Skeletal muscle satellite cell (primary cell): ENCODE data around the gene TYMP.

Source experiments
- H3K27me3 ChIP-seq: 2 replicates; pipeline ENCODE4 v1.7.0; 2013; ENCODE audit warnings: low read length; ENCODE audit not compliant: control insufficient read depth, insufficient read depth
- H3K36me3 ChIP-seq: 2 replicates; pipeline ENCODE4 v1.7.0; 2013; ENCODE audit warnings: mild to moderate bottlenecking, control low read depth, low read length; ENCODE audit not compliant: insufficient read depth
- H3K4me1 ChIP-seq: 2 replicates; pipeline ENCODE4 v1.7.0; 2013; ENCODE audit warnings: low read length; ENCODE audit not compliant: control insufficient read depth, insufficient read depth
- H3K4me2 ChIP-seq: 2 replicates; pipeline ENCODE4 v1.7.0; 2013; ENCODE audit warnings: mild to moderate bottlenecking, low read length
- H3K4me3 ChIP-seq: 2 replicates; pipeline ENCODE4 v1.7.0; 2013; ENCODE audit warnings: low read length
- H3K9ac ChIP-seq: 2 replicates; pipeline ENCODE4 v1.7.0; 2013; ENCODE audit warnings: mild to moderate bottlenecking, low read depth, low read length, moderate library complexity
- H3K9me3 ChIP-seq: replicated peaks from 2 replicates; pipeline ENCODE4 v1.7.0; 2013; ENCODE audit warnings: mild to moderate bottlenecking, control low read depth, low read length

The TYMP gene

DNA sequence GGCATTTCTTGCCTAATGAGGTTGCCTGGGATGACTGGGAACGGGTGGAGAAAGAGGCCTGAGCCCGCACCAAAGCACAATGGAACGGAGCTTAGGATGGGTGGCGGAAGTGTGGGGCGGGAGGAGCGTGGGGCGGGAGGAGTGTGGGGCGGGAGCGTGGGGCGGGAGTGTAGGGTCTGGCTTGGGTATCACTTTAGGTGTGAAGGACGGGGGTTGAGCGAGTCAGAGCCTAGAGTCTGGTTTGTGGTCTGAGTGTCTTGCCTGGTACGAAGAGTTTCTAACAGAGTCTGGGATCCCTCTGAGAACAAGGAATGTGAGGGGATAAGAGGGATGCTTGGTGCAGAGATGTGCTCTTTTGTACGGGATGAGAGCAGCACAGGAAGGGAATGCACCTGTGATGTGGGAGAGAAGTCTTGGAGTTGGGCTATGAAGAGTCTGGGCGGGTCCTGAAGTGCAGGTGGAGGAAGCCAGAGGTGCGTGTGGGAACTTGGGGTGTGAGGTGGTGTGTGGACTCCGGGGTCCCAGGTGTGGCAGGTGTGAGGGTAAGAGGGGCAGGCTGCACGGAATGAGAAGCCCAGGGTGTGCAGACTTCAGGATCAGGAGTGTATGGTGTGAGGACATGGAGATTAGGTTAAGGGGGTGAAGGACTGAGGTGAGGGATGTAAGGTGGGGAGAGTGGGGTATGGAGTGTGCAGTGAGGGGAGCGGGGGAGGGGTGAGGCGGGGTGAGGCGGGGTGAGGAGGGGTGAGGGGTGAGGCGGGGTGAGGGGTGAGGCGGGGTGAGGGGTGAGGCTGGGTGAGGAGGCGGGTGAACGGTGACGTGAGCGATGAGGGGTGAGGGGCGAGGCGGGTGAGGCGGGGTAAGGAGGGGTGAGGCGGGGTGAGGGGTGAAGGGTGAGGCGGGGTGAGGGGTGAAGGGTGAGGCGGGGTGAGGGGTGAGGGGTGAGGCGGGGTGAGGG lies 31.9 kb upstream of the TYMP start:
- Histone ChIP-seq H3K36me3 (no peaks in the 10 kb centered on the region), H3K9me3 (no peaks in the 10 kb centered on the region), H3K4me3 (no peak overlapping the region), H3K27me3 (peaks cover 37% of the 10 kb centered on the region), H3K9ac (no peak overlapping the region), H3K4me1 (peaks cover 9% of the 10 kb centered on the region), H3K4me2 (no peak overlapping the region)

DNA sequence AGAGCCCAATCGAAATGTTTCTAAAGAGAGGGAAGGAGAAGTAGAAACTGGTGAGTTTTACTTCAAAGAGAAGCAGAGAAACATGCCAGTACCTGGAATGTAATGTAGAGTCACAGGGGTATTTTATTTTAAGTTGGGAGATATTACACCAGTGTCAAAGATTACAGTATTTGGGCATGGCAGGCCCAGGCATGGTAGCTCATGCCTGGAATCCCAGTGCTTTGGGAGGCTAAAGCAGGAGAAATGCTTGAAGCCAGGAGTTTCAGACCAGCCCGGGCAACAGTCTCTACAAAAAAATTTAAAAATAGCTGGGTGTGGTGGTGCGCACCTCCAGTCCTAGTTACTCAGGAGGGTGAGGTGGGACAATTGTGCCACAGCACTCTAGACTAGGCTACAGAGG lies 30.2 kb upstream of the TYMP start:
- Histone ChIP-seq H3K27me3 (peaks cover 50% of the 10 kb centered on the region), H3K4me2 (no peak overlapping the region), H3K4me1 (peaks cover 9% of the 10 kb centered on the region), H3K9me3 (no peaks in the 10 kb centered on the region), H3K4me3 (no peak overlapping the region), H3K36me3 (no peaks in the 10 kb centered on the region), H3K9ac (no peak overlapping the region)

DNA sequence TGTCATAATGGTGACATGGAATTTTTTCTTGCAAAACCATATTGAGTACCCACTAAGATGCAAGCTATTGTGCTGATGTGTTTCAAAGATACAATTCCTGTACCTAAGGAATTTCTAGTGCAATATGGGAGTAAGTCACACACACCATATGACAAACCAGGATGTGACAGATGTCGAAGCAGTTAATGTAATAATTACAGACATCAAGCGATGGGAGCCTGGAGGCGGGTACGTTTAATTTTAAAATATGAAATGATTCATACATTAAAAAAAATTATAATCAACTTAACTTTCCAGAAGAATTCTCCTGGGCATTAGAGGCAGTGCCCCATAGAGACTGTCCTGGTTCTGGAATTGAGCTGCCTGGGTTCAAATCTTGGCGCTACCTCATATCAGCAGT lies 26.9 kb upstream of the TYMP start:
- no peak overlapping the region for H3K4me2 ChIP-seq
- H3K9me3 ChIP-seq, result no peaks in the 10 kb centered on the region
- H3K9ac ChIP-seq, result no peak overlapping the region
- no peaks in the 10 kb centered on the region for H3K4me1 ChIP-seq
- H3K4me3 ChIP-seq, result no peak overlapping the region
- H3K36me3 ChIP-seq, result no peaks in the 10 kb centered on the region
- peaks cover 54% of the 10 kb centered on the region for H3K27me3 ChIP-seq

DNA sequence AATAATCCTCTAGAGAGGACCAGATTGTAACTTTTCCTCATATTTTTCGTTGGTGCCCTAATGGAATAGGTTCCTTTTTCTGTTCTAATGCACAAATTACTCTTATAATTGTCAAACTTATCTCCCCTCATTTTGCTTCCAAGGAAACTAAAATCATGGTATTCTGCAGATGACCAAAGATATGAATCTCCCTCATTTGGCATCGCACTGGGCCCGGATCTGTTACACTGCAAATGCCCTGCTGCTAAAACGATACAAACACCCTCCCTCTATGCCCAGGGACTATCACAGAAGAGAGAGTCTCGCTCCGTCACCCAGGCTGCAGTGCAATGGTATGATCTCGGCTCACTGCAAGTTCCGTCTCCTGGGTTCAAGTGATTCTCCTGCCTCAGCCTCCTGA lies 23.5 kb upstream of the TYMP start:
- Histone ChIP-seq H3K4me1 (no peaks in the 10 kb centered on the region), H3K4me2 (no peak overlapping the region), H3K4me3 (no peak overlapping the region), H3K36me3 (no peaks in the 10 kb centered on the region), H3K9ac (no peak overlapping the region), H3K27me3 (peaks cover 60% of the 10 kb centered on the region), H3K9me3 (no peaks in the 10 kb centered on the region)

DNA sequence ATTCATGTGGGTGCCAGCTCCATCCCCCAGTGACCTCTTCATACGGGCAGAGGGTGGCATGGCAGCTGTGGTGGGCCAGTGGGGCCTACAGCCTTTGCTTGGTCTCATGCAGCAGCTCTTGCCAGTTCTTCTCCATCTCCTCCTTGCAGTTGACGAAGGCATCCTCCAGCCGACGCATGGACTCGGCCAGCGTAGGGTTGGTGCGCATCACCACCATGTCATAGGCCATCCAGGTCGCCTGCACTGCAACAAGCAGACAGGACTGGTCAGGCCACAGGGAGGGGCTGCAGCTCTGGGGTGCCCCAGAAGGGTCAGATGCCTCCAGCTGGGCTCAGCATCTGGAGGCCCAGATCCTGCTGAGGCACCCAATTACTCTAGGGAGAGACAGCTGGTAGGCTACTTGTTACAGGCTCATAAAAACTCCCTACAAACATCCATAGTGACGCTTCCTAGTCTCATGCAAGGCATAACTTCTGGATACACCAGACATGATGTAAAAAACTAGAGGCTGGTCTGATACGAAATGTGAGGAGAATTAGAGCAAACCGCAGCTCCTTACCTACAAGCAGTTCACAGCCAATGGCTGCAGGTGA lies 21.4 kb upstream of the TYMP start:
- Histone ChIP-seq H3K9me3 (no peaks in the 10 kb centered on the region), H3K4me1 (no peaks in the 10 kb centered on the region), H3K4me3 (no peak overlapping the region), H3K27me3 (peaks cover 66% of the 10 kb centered on the region), H3K9ac (no peak overlapping the region), H3K4me2 (no peak overlapping the region), H3K36me3 (no peaks in the 10 kb centered on the region)

DNA sequence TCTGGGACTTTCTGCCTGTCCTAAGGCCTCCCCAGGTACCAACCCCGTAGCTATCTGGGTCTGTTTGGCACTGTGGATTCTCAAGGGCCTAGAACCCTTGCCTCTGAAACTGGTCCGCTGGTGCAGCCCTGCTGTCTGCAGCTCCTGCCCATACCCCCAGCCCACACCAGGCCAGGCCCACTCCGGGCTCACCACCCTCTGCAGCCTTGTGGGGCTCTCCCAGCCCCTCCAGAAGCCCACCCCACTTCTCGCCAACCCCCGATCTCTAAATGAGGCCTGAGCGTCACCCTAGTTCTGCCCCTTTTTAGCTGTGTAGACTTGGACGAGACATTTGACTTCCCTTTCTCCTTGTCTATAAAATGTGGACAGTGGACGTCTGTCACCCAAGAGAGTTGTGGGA lies 20.6 kb upstream of the TYMP start:
- Histone ChIP-seq H3K27me3 (peaks cover 69% of the 10 kb centered on the region), H3K36me3 (no peaks in the 10 kb centered on the region), H3K9me3 (no peaks in the 10 kb centered on the region), H3K4me1 (no peaks in the 10 kb centered on the region), H3K4me2 (no peak overlapping the region), H3K9ac (no peak overlapping the region), H3K4me3 (no peak overlapping the region)

DNA sequence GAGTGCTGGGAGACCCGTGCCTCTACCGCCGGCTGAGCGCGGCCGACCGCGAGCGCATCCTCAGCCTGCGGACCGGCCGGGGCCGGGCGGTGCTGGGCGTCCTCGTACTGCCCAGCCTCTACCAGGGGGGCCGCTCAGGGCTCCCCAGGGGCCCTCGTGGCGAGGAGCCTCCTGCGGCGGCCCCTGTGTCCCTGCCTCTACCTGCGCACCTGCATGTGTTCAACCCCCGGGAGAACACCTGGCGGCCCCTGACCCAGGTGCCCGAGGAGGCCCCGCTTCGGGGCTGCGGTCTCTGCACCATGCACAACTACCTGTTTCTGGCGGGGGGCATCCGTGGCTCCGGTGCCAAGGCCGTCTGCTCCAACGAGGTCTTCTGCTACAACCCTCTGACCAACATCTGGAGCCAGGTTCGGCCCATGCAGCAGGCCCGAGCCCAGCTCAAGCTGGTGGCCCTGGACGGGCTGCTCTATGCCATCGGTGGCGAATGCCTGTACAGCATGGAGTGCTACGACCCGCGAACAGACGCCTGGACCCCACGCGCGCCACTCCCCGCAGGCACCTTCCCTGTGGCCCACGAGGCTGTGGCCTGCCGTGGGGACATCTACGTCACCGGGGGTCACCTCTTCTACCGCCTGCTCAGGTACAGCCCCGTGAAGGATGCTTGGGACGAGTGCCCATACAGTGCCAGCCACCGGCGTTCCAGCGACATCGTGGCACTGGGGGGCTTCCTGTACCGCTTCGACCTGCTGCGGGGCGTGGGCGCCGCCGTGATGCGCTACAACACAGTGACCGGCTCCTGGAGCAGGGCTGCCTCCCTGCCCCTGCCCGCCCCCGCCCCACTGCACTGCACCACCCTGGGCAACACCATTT lies 19.3 kb upstream of the TYMP start:
- no peaks in the 10 kb centered on the region for H3K9me3 ChIP-seq
- peaks cover 3% of the 10 kb centered on the region for H3K4me1 ChIP-seq
- no peak overlapping the region for H3K9ac ChIP-seq
- H3K4me3 ChIP-seq, result no peak overlapping the region
- H3K4me2 ChIP-seq, result no peak overlapping the region
- no peaks in the 10 kb centered on the region for H3K36me3 ChIP-seq
- H3K27me3 ChIP-seq, result peaks cover 77% of the 10 kb centered on the region

DNA sequence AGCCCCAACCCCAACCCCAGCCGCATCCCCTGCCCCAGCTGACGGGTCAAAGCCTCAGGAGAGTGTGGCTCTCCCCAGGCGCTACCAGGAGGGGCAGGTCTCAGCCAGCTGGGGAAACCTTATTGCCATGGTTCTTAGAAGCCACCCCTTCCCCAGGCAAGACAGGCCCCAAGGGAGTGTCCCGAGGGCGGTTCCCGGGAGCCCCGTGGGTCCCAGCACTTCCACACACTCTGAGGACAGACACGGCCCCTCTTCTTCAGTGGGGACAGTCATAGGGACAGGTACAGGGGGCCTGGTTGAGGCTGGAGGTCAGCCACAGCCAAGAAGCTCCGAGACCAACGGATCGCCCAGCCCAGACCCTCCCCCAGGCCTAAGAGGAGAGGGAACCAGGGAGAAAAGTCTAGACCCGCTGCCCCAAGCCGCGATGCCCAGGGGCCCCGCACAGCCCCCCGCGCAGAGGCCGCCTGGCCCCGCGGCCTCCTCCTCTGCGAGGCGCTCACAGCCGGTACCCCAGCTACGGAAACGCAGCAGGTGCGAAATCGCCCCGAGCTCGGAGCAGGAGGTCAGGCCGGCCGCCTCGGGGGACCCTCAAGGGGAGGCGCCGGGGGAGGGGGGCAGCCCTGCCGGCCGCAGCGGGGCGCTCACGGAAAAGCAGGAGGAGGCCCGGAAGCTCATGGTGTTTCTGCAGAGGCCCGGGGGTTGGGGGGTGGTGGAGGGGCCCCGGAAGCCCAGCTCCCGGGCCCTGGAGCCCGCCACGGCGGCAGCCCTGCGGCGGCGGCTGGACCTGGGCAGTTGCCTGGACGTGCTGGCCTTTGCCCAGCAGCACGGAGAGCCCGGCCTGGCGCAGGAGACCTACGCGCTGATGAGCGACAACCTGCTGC lies 18.5 kb upstream of the TYMP start:
- Histone ChIP-seq H3K4me3 (no peak overlapping the region), H3K4me2 (no peak overlapping the region), H3K36me3 (no peaks in the 10 kb centered on the region), H3K9me3 (no peaks in the 10 kb centered on the region), H3K4me1 (peaks cover 8% of the 10 kb centered on the region), H3K27me3 (peaks cover 78% of the 10 kb centered on the region), H3K9ac (no peak overlapping the region)

DNA sequence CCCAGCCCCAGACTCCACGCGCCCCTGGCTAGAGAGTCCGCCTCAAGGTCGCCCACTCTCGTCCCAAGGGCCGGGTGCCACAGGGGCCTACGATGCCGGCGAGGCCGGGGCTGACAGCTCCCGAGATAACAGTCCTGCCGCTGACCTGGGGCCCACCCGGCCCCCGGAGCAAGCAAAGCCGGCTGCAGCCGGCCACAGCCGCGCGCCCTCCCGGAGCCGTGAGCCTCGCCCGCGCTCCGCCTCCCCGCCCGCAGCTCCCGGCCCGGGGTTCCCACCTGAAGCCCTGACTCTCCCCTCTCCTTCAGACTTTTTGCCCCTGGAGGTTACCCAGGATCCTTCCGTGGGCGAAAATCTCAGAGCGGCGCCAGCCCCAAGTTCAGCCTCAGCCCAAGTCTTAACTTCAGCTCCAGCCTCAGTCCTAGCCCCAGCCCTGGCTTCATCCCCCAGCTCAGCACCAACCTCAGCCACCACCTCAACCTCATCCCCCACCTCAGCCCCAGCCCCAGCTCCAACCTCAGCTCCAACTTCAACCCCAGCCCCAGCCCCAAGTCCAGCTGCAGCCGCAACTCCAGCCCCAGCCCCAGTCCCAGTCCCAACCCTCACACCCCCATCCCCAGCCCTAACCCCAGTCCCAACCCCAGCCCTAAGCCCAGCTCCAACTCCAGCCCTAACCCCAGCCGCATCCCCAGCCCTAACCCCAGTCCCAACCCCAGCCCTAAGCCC lies 17.6 kb upstream of the TYMP start:
- H3K9ac ChIP-seq, result no peak overlapping the region

More for the DNA sequence above, 17.6 kb upstream of the TYMP start:
- Histone ChIP-seq H3K4me2 (no peak overlapping the region), H3K27me3 (peaks cover 73% of the 10 kb centered on the region), H3K9me3 (no peaks in the 10 kb centered on the region), H3K4me1 (peaks cover 8% of the 10 kb centered on the region), H3K36me3 (no peaks in the 10 kb centered on the region), H3K4me3 (no peak overlapping the region)
